SK-N-SH (cell line): ENCODE measurements around the gene POLR3E. TPM values are rescaled to one million over a fixed set of nuclear protein-coding genes. Genes with fewer than 3 reads are reported as not detected.

Experiments
- CTCF ChIA-PET: fragments of 300-600, 350-600 bp; formaldehyde crosslinking; extraction: SDS; loops from one replicate; lab custom pipeline; 2021; lab: Yijun Ruan, JAX
- POLR2A ChIA-PET: fragments of 350-600 bp; sonication (Branson Sonifier 250); formaldehyde crosslinking; extraction: SDS; loops from one replicate; lab custom pipeline; 2020; ENCODE audit warnings: antibody characterized with exemption, inconsistent platforms; lab: Yijun Ruan, JAX
- DNase-seq: peaks from one replicate; pipeline ENCODE4 v3.0.0; 2012
- H2AFZ ChIP-seq: fragments of 200-600 bp; sonication (generic); 2 replicates; pipeline ENCODE4 v1.8.1; 2016; ENCODE audit warnings: antibody characterized with exemption, mild to moderate bottlenecking, low read depth
- H3F3A ChIP-seq: fragments of 200-600 bp; sonication (generic); replicated peaks from 2 replicates; pipeline ENCODE3; 2016; ENCODE audit warnings: antibody characterized with exemption, mild to moderate bottlenecking; ENCODE audit not compliant: insufficient read depth
- H3K27ac ChIP-seq, 2 experiments: fragments of 200-500 bp in 1 of 2; fragments of 200-600 bp in 1 of 2; sonication (Bioruptor generic) in 1 of 2; sonication (generic), shearing (Covaris generic) in 1 of 2; 2 replicates each; pipeline versions ENCODE4 v1.5.1 to v1.6.1; 2014 to 2016; ENCODE audit warnings: low read depth in 2 of 2, inconsistent platforms in 1 of 2, low read length in 1 of 2, mild to moderate bottlenecking in 1 of 2, mixed read lengths in 1 of 2
- H3K27me3 ChIP-seq: fragments of 200-600 bp; sonication (generic), shearing (Covaris generic); 2 replicates; pipeline ENCODE4 v1.6.1; 2016; ENCODE audit warnings: mixed run types; ENCODE audit not compliant: insufficient read depth
- H3K36me3 ChIP-seq, 2 experiments: fragments of 200-500 bp in 1 of 2; fragments of 200-600 bp in 1 of 2; sonication (Bioruptor generic) in 1 of 2; sonication (generic) in 1 of 2; replicated peaks in 1 of 2; 2 replicates each; pipeline versions ENCODE3 to v1.5.1; 2014 to 2016; ENCODE audit warnings: low read length in 1 of 2, mild to moderate bottlenecking in 1 of 2; ENCODE audit not compliant: insufficient read depth in 2 of 2, control insufficient read depth in 1 of 2
- H3K4me1 ChIP-seq, 2 experiments: fragments of 200-500 bp in 1 of 2; fragments of 200-600 bp in 1 of 2; sonication (Bioruptor generic) in 1 of 2; sonication (generic), shearing (Covaris generic) in 1 of 2; 2 replicates each; pipeline versions ENCODE4 v1.5.1 to v1.6.1; 2014 to 2016; ENCODE audit warnings: low read depth in 1 of 2, low read length in 1 of 2, mixed run types in 1 of 2; ENCODE audit not compliant: insufficient read depth in 2 of 2, control insufficient read depth in 1 of 2
- H3K4me2 ChIP-seq: fragments of 200-600 bp; sonication (generic), shearing (Covaris generic); 2 replicates; pipeline ENCODE4 v1.6.1; 2017; ENCODE audit warnings: mixed run types
- H3K4me3 ChIP-seq, 2 experiments: fragments of 200-500 bp in 1 of 2; fragments of 200-600 bp in 1 of 2; sonication (Bioruptor generic) in 1 of 2; sonication (generic), shearing (Covaris generic) in 1 of 2; 2 replicates each; pipeline versions ENCODE4 v1.5.1 to v1.8.1; 2014 to 2016; ENCODE audit warnings: low read depth in 2 of 2, inconsistent platforms in 1 of 2, low read length in 1 of 2, mild to moderate bottlenecking in 1 of 2, mixed read lengths in 1 of 2, moderate library complexity in 1 of 2
- H3K79me2 ChIP-seq: fragments of 200-600 bp; sonication (generic); 2 replicates; pipeline ENCODE4 v1.8.1; 2017; ENCODE audit warnings: mild to moderate bottlenecking; ENCODE audit not compliant: insufficient read depth
- H3K9ac ChIP-seq: fragments of 200-600 bp; sonication (generic); 2 replicates; pipeline ENCODE4 v1.6.1; 2017; ENCODE audit warnings: mixed run types
- H3K9me2 ChIP-seq: fragments of 200-600 bp; sonication (generic); 2 replicates; pipeline ENCODE4 v1.6.1; 2017; ENCODE audit warnings: mixed run types
- H3K9me3 ChIP-seq: fragments of 200-600 bp; sonication (generic); 2 replicates; pipeline ENCODE4 v1.6.1; 2017; ENCODE audit warnings: mixed run types, mild to moderate bottlenecking, moderate library complexity
- H4K20me1 ChIP-seq: fragments of 200-600 bp; sonication (generic); 2 replicates; pipeline ENCODE4 v1.6.1; 2017; ENCODE audit warnings: mild to moderate bottlenecking, mixed run types; ENCODE audit not compliant: insufficient read depth
- ELF1 ChIP-seq: IDR thresholded peaks from 2 replicates; pipeline ENCODE4 v1.4.0; 2012
- EZH2phosphoT487 ChIP-seq: fragments of 200-600 bp; sonication (generic); IDR thresholded peaks from 2 replicates; pipeline ENCODE4 v1.6.1; 2017; ENCODE audit warnings: low read depth, mixed run types, mild to moderate bottlenecking, antibody characterized with exemption, moderate library complexity, borderline replicate concordance
- FOSL2 ChIP-seq: IDR thresholded peaks from 2 replicates; pipeline ENCODE4 v1.4.0; 2012; ENCODE audit warnings: low read depth, mild to moderate bottlenecking, moderate library complexity, borderline replicate concordance
- FOXJ3 ChIP-seq: sonication (generic); formaldehyde crosslinking; IDR thresholded peaks from 2 replicates; pipeline ENCODE4 v1.5.1; 2020; ENCODE audit warnings: mild to moderate bottlenecking, missing genetic modification reagents
- FOXM1 ChIP-seq: IDR thresholded peaks from 2 replicates; pipeline ENCODE4 v1.4.0; 2012; ENCODE audit warnings: low read depth, mild to moderate bottlenecking
- GABPA ChIP-seq: IDR thresholded peaks from 2 replicates; pipeline ENCODE4 v1.4.0; 2012; ENCODE audit warnings: low read depth, mild to moderate bottlenecking
- GATA2 ChIP-seq: sonication (generic); formaldehyde crosslinking; IDR thresholded peaks from 2 replicates; pipeline ENCODE4 v1.5.0; 2020; ENCODE audit warnings: mild to moderate bottlenecking, missing genetic modification reagents
- JUND ChIP-seq: IDR thresholded peaks from 2 replicates; pipeline ENCODE4 v1.4.0; 2012
- RCOR1 ChIP-seq: fragments of 150-350 bp; IDR thresholded peaks from 2 replicates; pipeline ENCODE4 v1.6.1; 2017; ENCODE audit warnings: antibody characterized with exemption, low read length
- REST ChIP-seq: IDR thresholded peaks from 2 replicates; pipeline ENCODE4 v1.6.1; 2012; ENCODE audit warnings: mild to moderate bottlenecking, low read depth, low read length, moderate library complexity
- RFX5 ChIP-seq: IDR thresholded peaks from 2 replicates; pipeline ENCODE4 v1.6.1; 2012; ENCODE audit warnings: mild to moderate bottlenecking, improper control_type of control experiment, low read length
- SIN3A ChIP-seq: IDR thresholded peaks from 2 replicates; pipeline ENCODE4 v1.6.1; 2012; ENCODE audit warnings: low read depth, mild to moderate bottlenecking, low read length, moderate library complexity, borderline replicate concordance
- TEAD4 ChIP-seq: IDR thresholded peaks from 2 replicates; pipeline ENCODE4 v1.4.0; 2012; ENCODE audit warnings: mild to moderate bottlenecking, borderline replicate concordance; ENCODE audit not compliant: insufficient read depth
- USF1 ChIP-seq: IDR thresholded peaks from 2 replicates; pipeline ENCODE4 v1.4.0; 2012; ENCODE audit warnings: low read depth, borderline replicate concordance
- WGBS: methylation state at CpG from one replicate; pipeline ENCODE4 v1.1.6; 2017; ENCODE audit warnings: low lambda C conversion rate; 5-methylcytosine and 5-hydroxymethylcytosine counted together
- polyA plus RNA-seq, 3 experiments: library from polyadenylated mRNA; depleted of rRNA; stranded (reverse); fragments of >200 nt; gene quantifications; 2 replicates each; pipeline ENCODE4 v1.2.3, GENCODE V29; 2012
- TF ChIP-seq, protein P1 (sequence below): IDR thresholded peaks from 2 replicates; pipeline ENCODE4 v1.4.0; 2012; ENCODE audit warnings: low read depth

The POLR3E gene
- polyA plus RNA-seq, 1 of the 3 experiments (the other 2 are of a cell fraction): 59.6 TPM

DNA sequence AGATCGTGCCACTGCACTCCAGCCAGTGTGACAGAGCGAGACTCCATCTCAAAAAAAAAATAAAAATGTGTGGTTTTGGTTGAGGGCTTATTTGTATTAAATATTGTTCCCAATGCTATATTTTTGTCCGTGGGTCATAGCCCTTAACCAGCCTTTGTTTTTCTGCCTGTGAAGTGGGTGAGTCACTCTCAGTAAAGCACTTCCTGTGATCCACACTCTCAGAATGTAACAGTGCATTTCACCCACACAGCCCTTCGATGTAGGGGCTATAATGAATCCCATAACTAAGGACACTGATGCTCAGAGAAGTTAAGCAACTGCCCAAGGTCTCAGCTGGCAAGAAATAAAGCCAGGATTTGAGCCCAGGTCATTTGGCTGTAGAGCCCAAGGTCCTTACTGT lies 34.7 kb upstream of the POLR3E start:
- TF ChIP-seq SIN3A (no peak), TEAD4 (no peak), FOSL2 (no peak), JUND (no peak), GATA2 (CRISPR knock-in tag) (no peak), FOXM1 (no peak), USF1 (no peak), EZH2phosphoT487 (no peak), REST (no peak), RFX5 (no peak), GABPA (no peak), RCOR1 (no peak), ELF1 (no peak), FOXJ3 (no peak)
- TF ChIP-seq, protein P1, sequence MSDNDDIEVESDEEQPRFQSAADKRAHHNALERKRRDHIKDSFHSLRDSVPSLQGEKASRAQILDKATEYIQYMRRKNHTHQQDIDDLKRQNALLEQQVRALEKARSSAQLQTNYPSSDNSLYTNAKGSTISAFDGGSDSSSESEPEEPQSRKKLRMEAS: no peak
- TF ChIP-seq, all 33 proteins: peak for 0
- DNase-seq: no peak
- Histone ChIP-seq H3K4me2 (no peak overlapping the region), H3K9me2 (no peaks in the 10 kb centered on the region), H3K79me2 (no peaks in the 10 kb centered on the region), H3K27ac (no peak overlapping the region; a peak in 1 of 4 replicates), H3K36me3 (peaks cover 22 to 33% of the 10 kb centered on the region in 2 experiments), H3K4me1 (peaks cover 0 to 17% of the 10 kb centered on the region in 2 experiments; a peak in 1 of 4 replicates), H2AFZ (no peak overlapping the region), H3K4me3 (no peak overlapping the region), H3K9ac (no peak overlapping the region), H3K9me3 (no peaks in the 10 kb centered on the region), H3K27me3 (no peaks in the 10 kb centered on the region), H4K20me1 (no peaks in the 10 kb centered on the region), H3F3A (no peaks in the 10 kb centered on the region)
- CTCF ChIA-PET: no interaction called here
- WGBS: 64% methylated on average over 4 of the region's 4 CpGs
- POLR2A ChIA-PET: no interaction called here
